AG09319 (cell line): ENCODE measurements around the gene COX6A2.
"Not testable (repeated sequence)": the region's sequence is repeated elsewhere in the genome, so short reads cannot be mapped to it uniquely, and the experiment has no call there.

Source experiments
- DNase-seq: peaks from one replicate; pipeline ENCODE4 v3.0.0-alpha.2; 2010; ENCODE audit warnings: low read depth; ENCODE audit errors: extremely low read depth
- CTCF ChIP-seq: IDR thresholded peaks from 2 replicates; pipeline ENCODE4 v1.5.1; 2011; ENCODE audit warnings: low read depth, mild to moderate bottlenecking, inconsistent platforms, low read length, moderate library complexity

Gene COX6A2

GRCh38 chr16:31420037-31420436 is 8.1 kb downstream of the COX6A2 start:
- DNase-seq = no peak
- no peak for TF ChIP-seq CTCF

DNA sequence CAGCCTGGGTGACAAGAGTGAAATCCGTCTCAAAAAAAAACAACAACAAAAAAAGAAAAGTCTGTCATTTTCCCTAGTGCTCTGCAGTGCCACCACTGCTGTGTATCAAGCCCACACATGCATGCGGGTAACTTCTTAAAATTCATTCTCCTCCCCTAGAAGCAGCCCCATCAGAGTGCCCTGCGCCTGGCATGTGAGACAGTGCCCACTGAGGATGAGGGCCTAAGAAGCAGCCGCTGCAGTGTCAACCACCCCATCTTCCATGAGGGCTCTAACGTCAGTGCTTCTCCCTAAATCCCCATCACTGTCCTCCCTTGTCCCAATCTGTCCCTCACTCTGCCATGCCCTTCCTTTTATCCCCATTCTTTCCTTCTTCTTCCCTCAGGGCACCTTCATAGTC is 10.2 kb downstream of the COX6A2 start:
- no peak for DNase-seq
- no peak for TF ChIP-seq CTCF

GRCh38 chr16:31417036-31417435 is 11.1 kb downstream of the COX6A2 start:
- not testable (repeated sequence) for DNase-seq

DNA sequence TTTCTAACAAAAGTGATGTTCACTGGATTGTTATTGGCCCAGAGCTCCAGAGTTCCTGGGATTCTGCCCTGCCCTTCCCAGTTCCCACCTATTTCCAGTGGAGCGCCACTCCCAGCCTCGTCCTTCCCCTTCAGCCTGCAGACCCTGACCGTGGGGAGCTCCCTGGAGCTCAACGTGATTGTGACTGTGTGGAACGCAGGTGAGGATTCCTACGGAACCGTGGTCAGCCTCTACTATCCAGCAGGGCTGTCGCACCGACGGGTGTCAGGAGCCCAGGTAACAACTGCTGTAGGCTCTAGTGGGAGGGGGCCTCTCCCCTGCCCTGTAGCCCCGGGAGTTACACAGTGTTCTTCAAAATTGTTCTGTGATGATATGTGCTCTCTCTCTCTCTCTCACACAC is 11.8 kb downstream of the COX6A2 start:
- no peak for DNase-seq
- TF ChIP-seq CTCF = no peak

GRCh38 chr16:31414706-31415105 is 13.5 kb downstream of the COX6A2 start:
- TF ChIP-seq CTCF = no peak
- no peak for DNase-seq

DNA sequence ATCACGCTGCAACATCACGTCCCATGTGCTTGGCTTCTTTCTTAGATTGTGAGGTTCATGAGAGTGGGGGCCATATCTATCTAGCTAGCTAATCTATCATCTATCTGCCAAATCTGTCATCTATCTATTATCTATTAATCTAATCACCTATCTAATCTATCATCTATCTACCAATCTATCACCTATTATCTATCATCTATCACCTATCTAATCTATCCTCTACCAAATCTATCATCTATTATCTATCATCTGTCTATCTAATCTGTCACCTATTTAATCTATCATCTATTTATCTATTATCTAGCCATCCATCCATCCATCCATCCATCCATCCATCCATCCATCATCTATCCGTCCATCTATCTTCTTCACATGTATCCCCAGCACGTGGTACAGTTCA is 14.2 kb downstream of the COX6A2 start:
- TF ChIP-seq CTCF = no peak
- DNase-seq = no peak

- no peak for DNase-seq
- TF ChIP-seq CTCF = no peak
Measured at GRCh38 chr16:31413381-31413780, 14.8 kb downstream of the COX6A2 start.

DNA sequence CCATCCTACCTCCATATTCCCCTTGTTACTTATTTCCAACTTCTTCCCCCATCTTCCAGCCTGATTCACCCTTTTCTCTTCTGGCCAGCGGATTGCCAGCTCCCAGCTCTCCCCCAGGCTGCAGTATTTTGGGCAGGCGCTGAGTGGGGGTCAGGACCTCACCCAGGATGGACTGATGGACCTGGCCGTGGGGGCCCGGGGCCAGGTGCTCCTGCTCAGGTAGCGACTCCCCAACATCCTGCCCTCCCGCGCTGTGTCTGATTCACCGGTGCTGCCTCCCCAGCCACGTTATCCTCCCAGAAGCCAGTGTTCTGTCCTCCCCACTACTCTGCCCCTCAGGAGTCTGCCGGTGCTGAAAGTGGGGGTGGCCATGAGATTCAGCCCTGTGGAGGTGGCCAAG is 15.4 kb downstream of the COX6A2 start:
- DNase-seq = no peak
- TF ChIP-seq CTCF = no peak
